Endodermal cell (in vitro differentiated cells): Measurements from ENCODE around the gene NUP188. TPM values are rescaled to one million over a fixed set of nuclear protein-coding genes. Genes with fewer than 3 reads are reported as not detected.

Source experiments
- DNase-seq: peaks from one replicate; pipeline ENCODE4 v3.0.0-alpha.2; 2017
- H3K27ac ChIP-seq: 2 replicates; pipeline ENCODE4 v1.5.1; 2013; ENCODE audit warnings: mild to moderate bottlenecking, low read depth, low read length, moderate library complexity
- H3K27me3 ChIP-seq: 2 replicates; pipeline ENCODE4 v1.6.1; 2013; ENCODE audit warnings: mild to moderate bottlenecking, low read length, moderate library complexity; ENCODE audit not compliant: insufficient read depth, control insufficient read depth, poor library complexity, severe bottlenecking
- H3K36me3 ChIP-seq: 2 replicates; pipeline ENCODE4 v1.7.0; 2013; ENCODE audit warnings: mild to moderate bottlenecking, low read length, moderate library complexity; ENCODE audit not compliant: control insufficient read depth, insufficient read depth
- H3K4me1 ChIP-seq: one replicate; pipeline ENCODE4 v1.7.0; 2013; ENCODE audit warnings: low read length; ENCODE audit not compliant: control insufficient read depth, insufficient read depth
- H3K4me3 ChIP-seq: 2 replicates; pipeline ENCODE4 v1.5.1; 2013; ENCODE audit warnings: mild to moderate bottlenecking, low read length, moderate library complexity
- H3K9ac ChIP-seq: 2 replicates; pipeline ENCODE4 v1.6.1; 2013; ENCODE audit warnings: mild to moderate bottlenecking, low read length, moderate library complexity; ENCODE audit not compliant: poor library complexity, severe bottlenecking; ENCODE audit errors: extremely low read depth
- H3K9me3 ChIP-seq: 2 replicates; pipeline ENCODE4 v1.6.1; 2013; ENCODE audit warnings: mild to moderate bottlenecking, low read length, moderate library complexity; ENCODE audit not compliant: control insufficient read depth
- H3K27ac Mint-ChIP-seq: 2 replicates; pipeline ENCODE4 v1.8.0; 2020; ENCODE audit warnings: mixed read lengths
- H3K27me3 Mint-ChIP-seq: 2 replicates; pipeline ENCODE4 v1.8.0; 2021; ENCODE audit warnings: mild to moderate bottlenecking, mixed read lengths; ENCODE audit not compliant: insufficient read depth
- H3K36me3 Mint-ChIP-seq: 2 replicates; pipeline ENCODE4 v1.8.0; 2020; ENCODE audit warnings: low read depth, mixed read lengths
- H3K4me1 Mint-ChIP-seq: 2 replicates; pipeline ENCODE4 v1.8.0; 2020; ENCODE audit warnings: mixed read lengths
- H3K4me3 Mint-ChIP-seq: 2 replicates; pipeline ENCODE4 v1.8.0; 2020; ENCODE audit warnings: mild to moderate bottlenecking, moderate library complexity, mixed read lengths
- H3K9me3 Mint-ChIP-seq: 2 replicates; pipeline ENCODE4 v1.8.0; 2020; ENCODE audit warnings: mild to moderate bottlenecking, mixed read lengths
- WGBS, 2 experiments: methylation state at CpG; one replicate each; pipeline versions ENCODE4 v1.1.5 to v1.1.7; 2013; ENCODE audit warnings: missing lambda C conversion rate in 2 of 2, mixed read lengths in 1 of 2; ENCODE audit not compliant: insufficient coverage in 1 of 2, insufficient read length in 1 of 2; 5-methylcytosine and 5-hydroxymethylcytosine counted together
- total RNA-seq, 2 donors: library from RNA; stranded (reverse); fragmentation: NEBNext Ultra II Directional in 1 of 2; extraction: Animal tissue kit (Norgen Biotek cat#: 25700) in 1 of 2; gene quantifications; 2 replicates in 1 of 2; 3 replicates in 1 of 2; pipeline ENCODE4 v1.2.1, GENCODE V29; 2021
- TF ChIP-seq, protein P1 (sequence below): fragments of 200-600 bp; sonication (generic); conservative IDR thresholded peaks from 2 replicates; pipeline ENCODE4 v1.5.0; 2021; ENCODE audit warnings: antibody characterized with exemption, mild to moderate bottlenecking

The NUP188 gene
- total RNA-seq, 2 donors from 2014 or later = 89.8 to 94.8 TPM

DNA sequence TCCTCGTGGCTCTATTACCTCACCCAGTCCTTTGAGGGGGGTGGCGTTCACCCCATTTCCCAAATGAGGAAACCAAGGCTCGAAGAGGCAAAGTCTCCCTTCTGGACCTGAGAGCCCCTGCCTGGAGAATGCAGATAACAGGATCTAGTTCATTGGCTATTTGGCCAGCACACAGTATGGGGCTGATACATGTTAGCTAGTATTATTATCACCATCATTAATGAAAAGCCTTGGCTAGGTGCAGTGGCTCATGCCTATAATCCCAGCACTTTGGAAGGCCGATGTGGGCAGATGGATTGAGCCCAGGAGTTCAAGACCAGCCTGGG, 76.4 kb downstream of the NUP188 start:
- Histone ChIP-seq H3K4me1 (no peaks in the 10 kb centered on the region), H3K36me3 (no peaks in the 10 kb centered on the region), H3K27ac (peak overlapping the region; percentile 55), H3K9ac (no peak overlapping the region), H3K9me3 (no peaks in the 10 kb centered on the region), H3K27me3 (no peaks in the 10 kb centered on the region), H3K4me3 (no peak overlapping the region)
- Mint-ChIP-seq H3K4me3 (no peak overlapping the region), H3K4me1 (peaks cover 15% of the 10 kb centered on the region), H3K36me3 (peaks cover 10% of the 10 kb centered on the region), H3K27me3 (no peaks in the 10 kb centered on the region), H3K27ac (no peak overlapping the region), H3K9me3 (no peaks in the 10 kb centered on the region)
- no peak for DNase-seq
- WGBS, 2 experiments = 72 to 85% methylated on average over 4 of the region's 4 CpGs
- TF ChIP-seq, protein P1, sequence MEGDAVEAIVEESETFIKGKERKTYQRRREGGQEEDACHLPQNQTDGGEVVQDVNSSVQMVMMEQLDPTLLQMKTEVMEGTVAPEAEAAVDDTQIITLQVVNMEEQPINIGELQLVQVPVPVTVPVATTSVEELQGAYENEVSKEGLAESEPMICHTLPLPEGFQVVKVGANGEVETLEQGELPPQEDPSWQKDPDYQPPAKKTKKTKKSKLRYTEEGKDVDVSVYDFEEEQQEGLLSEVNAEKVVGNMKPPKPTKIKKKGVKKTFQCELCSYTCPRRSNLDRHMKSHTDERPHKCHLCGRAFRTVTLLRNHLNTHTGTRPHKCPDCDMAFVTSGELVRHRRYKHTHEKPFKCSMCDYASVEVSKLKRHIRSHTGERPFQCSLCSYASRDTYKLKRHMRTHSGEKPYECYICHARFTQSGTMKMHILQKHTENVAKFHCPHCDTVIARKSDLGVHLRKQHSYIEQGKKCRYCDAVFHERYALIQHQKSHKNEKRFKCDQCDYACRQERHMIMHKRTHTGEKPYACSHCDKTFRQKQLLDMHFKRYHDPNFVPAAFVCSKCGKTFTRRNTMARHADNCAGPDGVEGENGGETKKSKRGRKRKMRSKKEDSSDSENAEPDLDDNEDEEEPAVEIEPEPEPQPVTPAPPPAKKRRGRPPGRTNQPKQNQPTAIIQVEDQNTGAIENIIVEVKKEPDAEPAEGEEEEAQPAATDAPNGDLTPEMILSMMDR = no peak

DNA sequence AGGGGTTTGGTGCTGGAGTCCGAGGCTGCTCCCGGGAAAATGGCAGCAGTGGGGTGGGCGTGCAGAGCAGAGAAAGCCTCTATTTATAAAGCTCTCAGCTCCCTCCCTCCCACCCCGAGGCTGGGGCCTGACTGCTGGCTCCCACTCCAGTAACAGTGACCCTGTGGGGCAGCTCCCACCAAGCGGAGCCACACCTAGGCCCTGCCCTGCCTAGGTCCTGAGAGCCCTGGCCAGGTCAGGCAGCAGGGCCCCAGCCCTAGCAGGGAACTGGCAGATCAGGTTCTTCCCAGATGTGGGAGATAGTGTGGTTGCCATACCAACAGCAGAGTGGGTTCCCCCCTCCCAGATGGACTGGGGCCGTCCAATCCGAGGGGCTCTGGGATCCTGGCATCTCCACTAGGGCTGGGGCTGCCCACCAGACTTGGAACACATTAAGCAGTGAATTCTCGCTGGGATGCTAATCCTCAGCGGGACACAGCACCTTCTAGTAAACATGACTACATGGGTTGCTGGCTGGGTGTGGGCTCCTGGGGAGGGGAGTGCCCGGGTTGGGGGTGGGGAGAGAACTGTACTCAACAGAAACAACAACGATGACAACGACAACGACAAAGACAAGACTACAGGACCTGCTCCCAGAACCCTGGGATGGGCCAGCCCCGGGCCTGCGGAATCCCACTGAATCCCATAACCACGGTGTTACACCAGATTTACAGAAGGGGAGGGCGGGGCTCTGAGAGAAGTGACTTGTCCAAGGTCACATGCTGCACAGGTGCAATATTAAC, 79.1 kb downstream of the NUP188 start:
- H3K27me3 ChIP-seq = no peaks in the 10 kb centered on the region
- H3K36me3 ChIP-seq = no peaks in the 10 kb centered on the region
- no peaks in the 10 kb centered on the region for H3K9me3 ChIP-seq
- peak overlapping the region; percentile 77 for H3K4me3 ChIP-seq
- H3K27ac ChIP-seq = peak overlapping the region; percentile 32
- Mint-ChIP-seq H3K27me3 (no peaks in the 10 kb centered on the region), H3K36me3 (peaks cover 4% of the 10 kb centered on the region), H3K4me3 (peak overlapping the region; percentile 66), H3K9me3 (no peaks in the 10 kb centered on the region), H3K27ac (peak overlapping the region; percentile 86), H3K4me1 (peaks cover 15% of the 10 kb centered on the region)
- H3K4me1 ChIP-seq = no peaks in the 10 kb centered on the region
- peak; percentile 89 for DNase-seq
- TF ChIP-seq, protein P1 = no peak
- no peak overlapping the region for H3K9ac ChIP-seq
- 65 to 70% methylated on average over 7 to 17 of the region's 17 CpGs for WGBS, 2 experiments

DNA sequence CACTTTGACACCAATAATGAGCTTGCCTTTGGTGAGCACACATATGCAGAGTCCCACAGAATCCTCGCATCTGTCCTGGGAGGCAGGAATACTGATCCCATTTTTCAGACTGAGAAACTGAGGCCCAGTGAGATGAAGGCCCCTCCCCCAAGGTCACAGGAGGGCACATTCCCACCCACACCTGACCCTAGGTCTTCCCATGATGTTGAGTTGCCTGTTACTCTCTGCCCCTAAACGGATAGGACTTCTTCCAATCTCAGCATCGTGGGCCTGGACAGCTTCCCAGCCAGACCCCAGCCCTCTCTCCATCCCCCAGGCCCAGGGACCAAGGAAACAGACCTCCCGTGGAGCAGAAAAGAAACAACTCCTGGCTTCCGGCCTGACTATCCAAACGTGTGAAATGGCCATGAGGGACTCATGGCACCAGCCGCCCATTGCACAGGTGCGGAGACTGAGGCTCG, 79.8 kb downstream of the NUP188 start:
- no peak for DNase-seq
- H3K27me3 Mint-ChIP-seq = no peaks in the 10 kb centered on the region

More for the DNA sequence above, 79.8 kb downstream of the NUP188 start:
- H3K36me3 Mint-ChIP-seq = no peaks in the 10 kb centered on the region
- WGBS, 2 experiments = 48 to 51% methylated on average over 9 of the region's 9 CpGs
- peaks cover 15% of the 10 kb centered on the region for H3K4me1 Mint-ChIP-seq
- H3K4me3 Mint-ChIP-seq = peak overlapping the region; percentile 66
- no peaks in the 10 kb centered on the region for H3K9me3 Mint-ChIP-seq
- H3K9me3 ChIP-seq = no peaks in the 10 kb centered on the region
- no peak overlapping the region for H3K27ac ChIP-seq
- TF ChIP-seq, protein P1 = no peak
- no peaks in the 10 kb centered on the region for H3K36me3 ChIP-seq
- H3K9ac ChIP-seq = peak overlapping the region; percentile 37
- no peaks in the 10 kb centered on the region for H3K27me3 ChIP-seq
- no peaks in the 10 kb centered on the region for H3K4me1 ChIP-seq
- H3K4me3 ChIP-seq = peak overlapping the region; percentile 77
- peak overlapping the region; percentile 86 for H3K27ac Mint-ChIP-seq
